GM12865 (cell line): Measurements from ENCODE around the gene HMX3.
A peak's percentile ranks its signal among the peaks of the same experiment; 100 is the strongest.

Experiments used
- DNase-seq: peaks from one replicate; pipeline ENCODE4 v3.0.0; 2010; ENCODE audit warnings: low read depth
- H3K4me3 ChIP-seq: 2 replicates; pipeline ENCODE4 v1.5.1; 2011; ENCODE audit warnings: mild to moderate bottlenecking, low read depth, low read length, control low read depth
- CTCF ChIP-seq: IDR thresholded peaks from 2 replicates; pipeline ENCODE4 v1.5.1; 2011; ENCODE audit warnings: low read length, control low read depth, low read depth, inconsistent platforms; ENCODE audit not compliant: insufficient read depth; ENCODE audit errors: missing control alignments

Gene HMX3

GRCh38 chr10:123135415-123136141, at the start of gene HMX3:
Gene HMX3 (plus strand): TSS chr10:123135970. CDS start chr10:123136051, 81 bp downstream.
- no peak for TF ChIP-seq CTCF
- peak; percentile 81 for DNase-seq
- peak within 1 kb of the TSS; percentile 73 for H3K4me3 ChIP-seq

- H3K4me3 ChIP-seq = no peak overlapping the region
- no peak for DNase-seq
- no peak for TF ChIP-seq CTCF
Measured at GRCh38 chr10:123086281-123086680, 49.5 kb upstream of the HMX3 start.

GRCh38 chr10:123087348-123087747, 48.4 kb upstream of the HMX3 start:
- DNase-seq = no peak
- TF ChIP-seq CTCF = no peak

GRCh38 chr10:123087786-123088185, 48.0 kb upstream of the HMX3 start:
- DNase-seq = no peak
- no peak overlapping the region for H3K4me3 ChIP-seq
- no peak for TF ChIP-seq CTCF

More at GRCh38 chr10:123087348-123087747, 48.4 kb upstream of the HMX3 start:
- H3K4me3 ChIP-seq = no peak overlapping the region

- TF ChIP-seq CTCF = no peak
- DNase-seq = no peak
- no peak overlapping the region for H3K4me3 ChIP-seq
Measured at GRCh38 chr10:123092635-123093414, 42.9 kb upstream of the HMX3 start.

- no peak for TF ChIP-seq CTCF
- no peak for DNase-seq
- no peak overlapping the region for H3K4me3 ChIP-seq
Measured at GRCh38 chr10:123093489-123093888, 42.3 kb upstream of the HMX3 start.
